ENCODE measurements around the gene CRTC3.

Gene CRTC3

DNA sequence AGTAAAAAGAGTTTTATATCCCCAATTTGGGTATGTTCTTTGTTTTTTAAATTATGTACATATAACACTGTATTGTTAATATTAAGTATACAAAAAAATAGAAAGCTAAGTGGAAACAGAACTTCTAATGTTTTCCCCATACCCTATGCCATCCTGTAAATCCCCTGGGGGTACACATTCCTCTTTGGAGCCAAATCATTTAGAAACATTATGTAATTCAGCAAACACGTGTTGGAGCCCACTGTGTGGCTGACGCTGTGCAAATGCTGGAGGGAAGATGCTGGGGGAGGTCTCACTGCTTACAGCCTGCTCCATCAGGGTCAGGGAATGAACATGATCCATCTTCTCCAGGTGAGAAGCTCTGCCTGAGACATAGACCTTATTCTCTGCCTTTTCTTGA, 52.8 kb downstream of the CRTC3 start:
- TF ChIP-seq, protein P1, sequence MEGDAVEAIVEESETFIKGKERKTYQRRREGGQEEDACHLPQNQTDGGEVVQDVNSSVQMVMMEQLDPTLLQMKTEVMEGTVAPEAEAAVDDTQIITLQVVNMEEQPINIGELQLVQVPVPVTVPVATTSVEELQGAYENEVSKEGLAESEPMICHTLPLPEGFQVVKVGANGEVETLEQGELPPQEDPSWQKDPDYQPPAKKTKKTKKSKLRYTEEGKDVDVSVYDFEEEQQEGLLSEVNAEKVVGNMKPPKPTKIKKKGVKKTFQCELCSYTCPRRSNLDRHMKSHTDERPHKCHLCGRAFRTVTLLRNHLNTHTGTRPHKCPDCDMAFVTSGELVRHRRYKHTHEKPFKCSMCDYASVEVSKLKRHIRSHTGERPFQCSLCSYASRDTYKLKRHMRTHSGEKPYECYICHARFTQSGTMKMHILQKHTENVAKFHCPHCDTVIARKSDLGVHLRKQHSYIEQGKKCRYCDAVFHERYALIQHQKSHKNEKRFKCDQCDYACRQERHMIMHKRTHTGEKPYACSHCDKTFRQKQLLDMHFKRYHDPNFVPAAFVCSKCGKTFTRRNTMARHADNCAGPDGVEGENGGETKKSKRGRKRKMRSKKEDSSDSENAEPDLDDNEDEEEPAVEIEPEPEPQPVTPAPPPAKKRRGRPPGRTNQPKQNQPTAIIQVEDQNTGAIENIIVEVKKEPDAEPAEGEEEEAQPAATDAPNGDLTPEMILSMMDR (conservative IDR thresholded peaks at IDR 0.05; ENCODE audit: low read depth, low read length), result no peak
- no peak for DNase-seq (ENCODE audit: low read depth)
- no peak overlapping the region for H3K4me3 ChIP-seq (ENCODE audit: low read length)

DNA sequence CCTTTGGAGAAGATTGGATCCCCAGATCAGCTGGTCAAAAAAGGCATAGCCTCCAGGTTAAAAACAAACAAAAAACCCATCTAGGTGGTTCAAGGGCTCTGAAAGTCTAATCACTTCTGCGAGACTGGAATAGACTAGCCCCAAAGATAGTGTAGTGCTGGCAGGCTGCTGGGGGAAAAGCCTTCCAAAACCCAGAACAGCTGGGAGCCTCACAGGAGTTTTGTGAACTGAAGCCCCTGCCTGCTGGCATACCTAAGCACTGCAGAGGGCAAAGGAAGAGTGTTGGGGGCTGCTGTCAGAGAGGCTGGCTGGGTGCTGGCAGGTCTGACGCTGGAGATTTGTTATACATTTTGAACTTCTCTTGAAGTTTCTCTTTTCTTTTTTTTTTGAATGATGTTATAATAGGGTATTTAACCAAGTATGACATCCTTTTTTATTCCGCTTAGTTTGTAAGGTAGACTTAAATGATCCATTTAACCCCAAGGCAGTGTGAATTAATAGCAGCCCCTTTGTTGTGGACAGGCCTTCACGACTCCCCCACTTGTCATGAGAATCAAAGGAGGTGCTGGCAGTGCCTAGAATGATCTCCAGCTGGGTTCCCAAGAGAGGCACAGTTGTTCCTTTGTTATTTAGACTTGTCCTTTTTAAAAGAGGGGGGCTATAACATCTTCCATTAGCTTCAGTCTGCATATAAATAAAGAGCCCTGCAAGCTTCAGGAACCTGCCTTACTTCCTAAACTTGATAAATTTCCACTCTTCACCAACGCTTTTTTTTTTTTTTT, 53.9 kb downstream of the CRTC3 start:
- TF ChIP-seq, protein P1 (conservative IDR thresholded peaks at IDR 0.05; ENCODE audit: low read depth, low read length), result no peak
- no peak overlapping the region for H3K4me3 ChIP-seq (ENCODE audit: low read length)
- no peak for DNase-seq (ENCODE audit: low read depth)

DNA sequence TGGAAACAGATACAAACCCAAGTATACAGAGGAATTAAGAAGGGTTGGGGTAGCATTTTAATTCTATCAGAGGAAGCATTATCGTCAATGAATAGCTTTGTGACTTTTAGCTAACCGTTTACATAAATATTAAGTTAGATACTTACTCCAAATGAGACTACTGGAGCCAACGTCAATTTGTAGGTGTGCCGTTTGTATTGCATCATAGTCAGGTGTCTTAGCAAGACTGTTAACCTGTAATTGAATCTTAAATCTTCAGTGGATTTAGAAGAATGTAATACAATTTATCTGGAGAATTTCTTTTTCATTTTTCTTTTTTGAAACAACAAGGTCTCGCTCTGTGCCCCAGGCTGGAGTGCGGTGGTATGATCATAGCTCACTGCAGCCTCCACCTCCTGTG, 55.1 kb downstream of the CRTC3 start:
- no peak for DNase-seq (ENCODE audit: low read depth)
- no peak overlapping the region for H3K4me3 ChIP-seq (ENCODE audit: low read length)
- TF ChIP-seq, protein P1 (conservative IDR thresholded peaks at IDR 0.05; ENCODE audit: low read depth, low read length), result no peak

DNA sequence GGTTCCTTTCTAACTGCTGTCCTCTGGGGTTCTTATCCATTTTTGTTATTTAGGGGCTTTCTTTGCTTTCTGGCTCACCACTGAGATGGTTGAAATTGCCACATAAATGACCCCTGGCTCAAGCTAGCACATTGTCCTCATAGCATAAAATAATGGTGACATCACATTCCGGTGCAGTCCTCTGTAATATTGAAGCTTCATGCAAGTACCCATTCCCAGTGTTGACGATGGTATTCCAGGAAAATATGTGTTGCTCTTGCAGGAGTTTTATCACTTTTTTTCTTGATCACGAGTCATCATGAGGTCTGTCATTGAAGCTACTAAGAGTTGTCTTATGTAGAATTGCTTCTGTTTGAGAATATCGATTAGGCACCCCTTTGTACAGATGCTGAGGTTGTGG, 56.1 kb downstream of the CRTC3 start:
- no peak for DNase-seq (ENCODE audit: low read depth)
- H3K4me3 ChIP-seq (ENCODE audit: low read length), result no peak overlapping the region
- TF ChIP-seq, protein P1 (conservative IDR thresholded peaks at IDR 0.05; ENCODE audit: low read depth, low read length), result no peak

DNA sequence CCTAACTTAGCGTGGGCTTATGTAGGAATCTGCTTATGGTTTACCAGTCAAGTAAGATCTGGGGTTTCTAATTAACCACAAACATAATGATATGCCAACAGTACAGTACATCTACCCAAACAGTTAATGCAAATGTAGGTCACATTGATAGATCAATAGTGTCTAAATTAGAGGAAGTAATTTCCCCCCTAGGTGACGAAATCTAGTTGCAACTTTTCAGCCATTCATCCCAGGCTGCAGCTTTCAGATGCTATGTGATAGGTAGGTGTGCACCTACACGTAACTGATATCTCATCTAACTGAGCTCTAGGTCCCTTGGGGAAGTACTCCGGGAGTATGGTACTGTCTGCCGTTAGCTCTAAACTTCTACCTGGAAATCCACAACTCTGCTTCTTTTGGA, 57.2 kb downstream of the CRTC3 start:
- TF ChIP-seq, protein P1 (conservative IDR thresholded peaks at IDR 0.05; ENCODE audit: low read depth, low read length), result no peak
- DNase-seq (ENCODE audit: low read depth), result no peak

DNA sequence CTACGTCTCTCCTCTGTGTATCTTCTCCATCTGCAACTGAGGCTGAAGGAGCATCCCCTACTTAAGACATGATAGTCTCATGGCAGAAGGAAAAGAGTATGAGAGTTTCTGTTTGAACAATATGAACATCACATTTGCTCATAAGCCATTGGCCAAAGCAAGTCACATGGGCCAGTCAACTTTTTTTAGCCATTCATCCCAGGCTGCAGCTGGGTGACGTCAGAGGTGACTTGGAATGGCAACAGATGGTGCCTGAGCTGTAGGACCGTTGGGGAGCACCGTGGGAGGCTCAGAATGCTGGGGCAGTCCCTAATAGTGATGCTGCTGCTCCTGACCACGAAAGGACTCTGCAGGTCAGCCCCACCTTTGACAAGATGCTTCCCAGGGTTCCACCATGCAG, 58.7 kb downstream of the CRTC3 start:
- no peak for DNase-seq (ENCODE audit: low read depth)
- H3K4me3 ChIP-seq (ENCODE audit: low read length), result no peak overlapping the region
- TF ChIP-seq, protein P1 (conservative IDR thresholded peaks at IDR 0.05; ENCODE audit: low read depth, low read length), result no peak

More for the DNA sequence above, 57.2 kb downstream of the CRTC3 start:
- H3K4me3 ChIP-seq (ENCODE audit: low read length), result no peak overlapping the region

DNA sequence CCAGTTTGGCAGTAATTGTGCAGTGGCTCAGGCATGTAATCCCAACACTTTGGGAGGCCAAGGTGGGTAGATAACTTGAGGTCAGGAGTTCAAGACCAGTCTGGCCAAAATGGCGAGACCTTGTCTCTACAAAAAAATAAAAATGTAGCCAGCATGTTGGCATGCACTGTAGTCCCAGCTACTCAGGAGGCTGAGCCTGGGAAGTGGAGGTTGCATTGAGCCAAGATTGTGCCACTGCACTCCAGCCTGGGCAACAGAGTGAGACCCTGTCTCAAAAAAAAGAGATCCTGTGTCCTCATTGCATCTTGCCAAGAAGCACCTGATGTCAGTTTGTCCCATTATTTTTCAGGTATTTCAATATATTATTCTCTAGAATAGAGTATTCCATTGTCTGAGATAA, 61.8 kb downstream of the CRTC3 start:
- TF ChIP-seq, protein P1 (conservative IDR thresholded peaks at IDR 0.05; ENCODE audit: low read depth, low read length), result no peak
- DNase-seq (ENCODE audit: low read depth), result no peak
- no peak overlapping the region for H3K4me3 ChIP-seq (ENCODE audit: low read length)

Measured in retinal pigment epithelial cell (primary cell).